HK-2 (cell line): ENCODE data around the gene SLCO3A1.

ENCODE experiments used
- DNase-seq: peaks from one replicate; pipeline ENCODE4 v3.0.0-alpha.2; 2018; ENCODE audit not compliant: unreplicated experiment

The SLCO3A1 gene

GRCh38 chr15:91966194-91966552 lies 112.7 kb downstream of the SLCO3A1 start:
- no peak for DNase-seq

DNA sequence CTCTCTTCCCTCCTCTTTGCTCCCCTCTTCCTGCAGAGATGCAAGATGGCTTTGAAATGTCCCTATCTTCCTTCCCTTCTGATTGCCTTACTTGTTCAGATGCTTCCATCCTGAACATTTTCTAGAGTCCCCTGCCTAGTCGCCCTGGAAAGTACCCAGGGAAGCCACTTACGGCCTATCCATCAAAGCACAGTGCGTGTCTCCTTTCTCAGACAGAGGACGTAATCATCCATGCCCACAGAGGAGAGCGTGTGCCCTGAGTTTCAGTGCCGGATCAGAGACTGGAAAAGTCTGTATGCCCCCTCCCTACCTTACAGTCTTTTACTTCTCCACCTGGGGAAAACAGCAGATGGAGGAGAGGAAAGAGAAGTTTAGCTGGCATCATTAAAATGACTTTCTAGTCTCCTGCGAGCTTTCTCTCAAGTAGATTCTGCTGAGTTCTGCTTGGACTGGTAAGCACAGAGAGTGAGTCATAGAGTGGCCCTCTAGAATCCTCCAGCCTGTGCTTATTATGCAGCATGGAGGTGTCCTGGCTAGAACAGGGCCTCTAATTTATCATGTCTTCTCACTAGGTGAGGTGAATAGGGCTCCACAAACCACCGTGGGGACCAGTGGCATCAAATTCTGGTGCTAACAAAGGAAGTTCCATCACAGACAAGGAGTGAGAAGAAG lies 114.6 kb downstream of the SLCO3A1 start:
- DNase-seq, result no peak

GRCh38 chr15:91968610-91969009 lies 115.1 kb downstream of the SLCO3A1 start:
- no peak for DNase-seq

DNA sequence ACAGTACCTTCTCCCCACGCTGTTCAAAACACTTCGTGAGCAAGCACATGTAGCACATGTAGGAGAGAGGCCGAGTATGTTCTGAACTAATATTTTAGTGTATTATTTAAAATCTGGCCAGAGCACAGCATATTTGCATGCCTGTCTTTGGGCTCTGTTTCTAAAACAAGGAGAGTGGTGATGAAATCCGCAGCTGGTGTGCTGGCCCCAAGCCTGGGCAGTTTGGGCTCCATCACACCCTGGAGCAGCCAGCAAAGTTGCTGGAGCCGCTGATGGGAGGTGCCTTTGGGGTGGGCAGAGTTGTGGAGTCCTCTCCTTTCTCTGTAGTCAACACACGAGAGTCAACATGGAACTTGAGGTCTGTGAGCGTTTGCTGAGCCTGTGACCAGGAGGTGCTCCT lies 116.6 kb downstream of the SLCO3A1 start:
- DNase-seq, result no peak

GRCh38 chr15:91973481-91973880 lies 120.0 kb downstream of the SLCO3A1 start:
- DNase-seq, result no peak

- DNase-seq, result no peak
Measured at GRCh38 chr15:91974321-91974720, 120.8 kb downstream of the SLCO3A1 start.

- no peak for DNase-seq
Measured at GRCh38 chr15:91975241-91975978, 121.9 kb downstream of the SLCO3A1 start.

DNA sequence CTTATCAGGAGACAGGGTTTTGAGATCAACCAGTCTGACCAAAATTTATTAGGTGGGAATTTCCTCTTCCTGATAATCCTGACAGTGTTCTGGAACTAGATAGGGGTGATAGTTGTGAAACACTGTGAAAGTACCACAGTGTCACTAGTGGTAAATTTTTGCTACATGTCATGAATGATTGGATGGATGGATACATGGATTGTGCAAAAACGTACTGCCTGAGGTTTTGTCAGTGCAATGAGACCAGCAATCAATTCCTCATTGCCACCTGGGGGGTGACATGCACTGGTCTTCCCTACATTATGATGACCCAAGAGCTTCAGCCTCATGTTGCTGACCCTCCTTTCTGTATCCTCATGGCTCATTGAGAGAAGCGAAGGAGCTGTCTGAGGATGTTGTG lies 123.5 kb downstream of the SLCO3A1 start:
- no peak for DNase-seq

DNA sequence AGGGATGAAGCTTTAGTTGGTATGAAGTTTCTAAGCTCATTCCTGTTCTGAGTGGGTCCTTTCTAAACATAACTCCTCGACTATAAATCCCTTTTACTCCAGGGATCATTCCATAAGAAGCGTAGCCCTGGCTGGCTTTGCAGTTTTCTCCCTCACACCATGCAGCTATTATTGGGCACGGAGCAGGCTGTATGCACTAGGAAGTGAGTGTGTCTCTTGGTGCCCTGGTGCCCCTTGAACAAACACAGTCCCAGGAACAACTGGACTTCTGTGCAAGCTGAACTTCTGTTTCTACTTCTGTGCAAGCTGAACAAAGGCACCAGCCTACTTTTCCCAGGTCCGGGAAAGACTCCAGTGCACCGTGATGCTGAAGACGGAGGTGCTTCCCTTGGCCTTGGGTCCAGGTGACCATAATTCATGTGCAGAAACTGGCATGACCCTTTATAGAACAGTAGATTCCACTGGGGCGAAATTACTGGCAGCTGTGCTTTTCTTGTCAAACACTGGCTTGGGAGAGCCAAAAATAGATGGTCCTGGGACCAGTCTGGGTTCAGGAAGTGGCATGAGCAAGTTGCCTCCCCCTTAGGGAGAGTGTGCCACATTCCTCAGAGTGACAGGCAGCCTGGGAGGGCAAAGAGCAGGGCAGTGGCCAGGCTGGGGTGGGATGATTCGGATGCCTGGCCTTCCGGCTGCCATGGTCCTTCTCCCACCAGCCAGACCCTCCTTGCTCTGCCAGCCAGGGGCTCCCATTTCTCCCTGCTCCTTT lies 127.2 kb downstream of the SLCO3A1 start:
- DNase-seq, result no peak

- DNase-seq, result no peak
Measured at GRCh38 chr15:91981821-91982800, 128.6 kb downstream of the SLCO3A1 start.

DNA sequence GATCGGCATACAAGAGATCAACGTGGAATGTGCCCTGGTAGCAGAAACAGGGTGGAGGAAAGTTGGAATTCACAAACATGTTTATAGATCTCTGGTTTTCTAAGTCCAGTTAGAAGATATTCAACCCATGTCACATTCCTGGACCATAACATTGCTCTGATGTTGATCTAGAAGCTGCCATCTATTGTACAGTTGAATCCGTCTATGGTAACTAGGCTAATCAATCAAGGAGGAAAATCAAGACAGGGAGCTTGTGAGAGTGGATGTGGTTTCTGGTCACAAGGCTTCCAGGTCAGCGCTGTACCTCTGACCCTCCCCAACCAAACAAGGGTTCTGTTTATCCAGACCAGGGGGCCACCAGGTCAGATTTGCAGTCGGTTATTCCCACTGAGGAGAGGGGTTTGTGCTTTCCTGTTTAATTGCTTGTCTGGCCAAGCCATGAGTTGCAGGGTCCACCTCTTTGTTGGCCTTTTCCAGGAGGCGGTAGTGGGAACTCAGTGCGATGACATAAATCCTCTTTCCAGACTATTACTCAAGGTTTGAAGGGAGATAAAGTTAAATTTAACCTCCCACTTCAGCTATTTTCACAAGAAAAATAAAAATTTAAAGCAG lies 130.3 kb downstream of the SLCO3A1 start:
- DNase-seq, result no peak

DNA sequence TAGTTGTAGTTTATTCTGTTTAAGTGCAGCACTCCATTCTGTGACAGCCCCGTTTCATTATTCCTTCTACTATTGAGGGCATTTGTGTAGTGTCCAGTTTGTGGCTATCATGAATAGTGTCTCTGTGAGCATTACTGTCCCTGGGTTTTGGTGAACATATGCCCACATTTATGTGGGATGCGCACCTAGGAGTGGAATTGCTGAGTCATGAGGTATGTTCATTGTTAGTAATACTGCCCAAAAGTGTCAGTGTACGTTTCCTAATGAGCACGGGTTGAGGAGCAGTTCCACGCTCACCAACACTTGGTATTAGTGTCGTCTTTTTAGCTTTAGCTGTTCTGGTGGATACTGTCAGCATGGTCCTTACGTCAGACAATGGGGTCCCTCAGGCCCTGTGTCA lies 131.8 kb downstream of the SLCO3A1 start:
- no peak for DNase-seq

DNA sequence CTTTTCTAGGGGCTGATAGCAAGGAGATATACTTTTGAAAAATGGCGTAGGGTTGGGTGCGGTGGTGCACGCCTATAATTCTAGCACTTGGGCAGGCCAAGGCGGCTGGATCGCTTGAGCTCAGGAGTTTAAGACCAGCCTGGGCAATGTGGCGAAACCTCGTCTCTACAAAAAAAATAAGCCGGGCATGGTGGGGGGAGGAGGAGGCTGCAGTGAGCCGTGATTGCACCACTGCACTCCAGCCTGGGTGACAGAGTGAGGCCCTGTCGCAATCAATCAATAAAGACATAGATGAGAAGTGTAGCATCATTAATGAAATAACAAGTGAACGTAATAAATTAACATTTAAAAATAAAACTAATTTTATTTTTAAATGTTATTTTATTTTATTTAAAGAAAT lies 134.6 kb downstream of the SLCO3A1 start:
- DNase-seq, result no peak

- DNase-seq, result no peak
Measured at GRCh38 chr15:91988655-91989054, 135.1 kb downstream of the SLCO3A1 start.

DNA sequence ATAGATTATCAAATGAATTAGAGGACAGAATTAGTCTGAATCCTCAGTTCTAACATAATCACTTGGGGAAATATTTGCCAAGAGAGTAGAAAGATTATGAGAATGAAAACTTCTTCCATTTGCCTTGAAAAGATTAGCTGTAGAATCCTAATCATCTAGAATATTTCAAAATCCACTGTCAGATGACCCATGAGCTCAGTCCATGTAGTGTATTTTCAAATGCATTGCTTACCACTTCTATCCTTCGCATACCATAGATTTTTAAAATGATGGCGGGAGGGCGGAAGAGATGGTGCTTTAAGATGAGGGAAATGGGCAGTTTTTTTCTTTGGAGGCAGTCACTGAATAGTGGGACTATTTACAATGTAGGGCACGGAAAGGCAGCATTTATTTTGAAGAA lies 136.3 kb downstream of the SLCO3A1 start:
- DNase-seq, result no peak

- DNase-seq, result no peak
Measured at GRCh38 chr15:91992945-91993344, 139.4 kb downstream of the SLCO3A1 start.

DNA sequence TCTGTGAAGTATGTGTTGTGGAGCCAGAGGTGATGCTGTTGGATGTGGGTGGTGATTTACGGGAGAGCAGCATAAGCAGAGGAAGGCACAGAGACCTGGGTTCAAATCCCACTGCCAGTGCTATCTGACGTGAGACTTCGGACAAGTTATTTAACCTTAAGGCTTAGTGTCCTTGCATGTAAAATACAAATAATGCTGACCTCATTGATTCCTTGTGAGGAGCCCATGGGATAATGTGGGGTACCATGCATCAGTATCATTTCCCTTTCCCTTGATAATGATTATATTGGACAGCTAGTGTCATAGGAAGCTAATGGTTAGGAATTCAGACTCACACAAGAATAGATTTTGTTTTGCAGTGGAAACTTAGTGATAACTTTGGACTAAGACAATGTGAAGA lies 141.6 kb downstream of the SLCO3A1 start:
- no peak for DNase-seq

- no peak for DNase-seq
Measured at GRCh38 chr15:91997163-91997562, 143.7 kb downstream of the SLCO3A1 start.

- no peak for DNase-seq
Measured at GRCh38 chr15:92000709-92001108, 147.2 kb downstream of the SLCO3A1 start.

- DNase-seq, result no peak
Measured at GRCh38 chr15:92001307-92001706, 147.8 kb downstream of the SLCO3A1 start.

- no peak for DNase-seq
Measured at GRCh38 chr15:92002666-92003065, 149.2 kb downstream of the SLCO3A1 start.
